RWPE2 (cell line): ENCODE results near the gene DCST1.

Experiments
- ATAC-seq: fragments of 200-7000 bp; cut with Tn5 transposase; 3 replicates; pipeline ENCODE4 v1.9.1; 2021; ENCODE audit warnings: low read depth
- DNase-seq: peaks from one replicate; pipeline ENCODE4 v3.0.0-alpha.2; 2020; ENCODE audit warnings: low spot score
- H3K27ac ChIP-seq: fragments of 450-650 bp; 2 replicates; pipeline ENCODE4 v1.5.1; 2017; ENCODE audit warnings: mild to moderate bottlenecking; ENCODE audit not compliant: poor library complexity, severe bottlenecking
- H3K27me3 ChIP-seq: fragments of 250-450 bp; sonication (Bioruptor Pico); 2 replicates; pipeline ENCODE4 v1.5.1; 2021; ENCODE audit warnings: mild to moderate bottlenecking, moderate library complexity; ENCODE audit not compliant: insufficient read depth, poor library complexity, severe bottlenecking
- H3K36me3 ChIP-seq: fragments of 250-450 bp; sonication (Bioruptor Pico); 2 replicates; pipeline ENCODE4 v1.5.1; 2020; ENCODE audit warnings: low read depth, mild to moderate bottlenecking, moderate library complexity
- H3K4me1 ChIP-seq: fragments of 250-450 bp; sonication (Bioruptor Pico); 2 replicates; pipeline ENCODE4 v1.5.1; 2021; ENCODE audit warnings: mild to moderate bottlenecking, moderate library complexity; ENCODE audit not compliant: insufficient read depth, poor library complexity, severe bottlenecking
- H3K4me3 ChIP-seq: fragments of 250-450 bp; sonication (Bioruptor Pico); 2 replicates; pipeline ENCODE4 v1.5.1; 2021; ENCODE audit warnings: mild to moderate bottlenecking, moderate library complexity; ENCODE audit not compliant: severe bottlenecking
- H3K9me3 ChIP-seq: fragments of 250-450 bp; sonication (Bioruptor Pico); 2 replicates; pipeline ENCODE4 v1.5.1; 2021; ENCODE audit warnings: mild to moderate bottlenecking, moderate library complexity; ENCODE audit not compliant: severe bottlenecking
- TF ChIP-seq, protein P1 (sequence below): fragments of 450-650 bp; IDR thresholded peaks from one replicate; pipeline ENCODE4 v1.5.1; 2017; ENCODE audit warnings: mild to moderate bottlenecking, moderate library complexity; ENCODE audit not compliant: poor library complexity, severe bottlenecking

Gene DCST1

DNA sequence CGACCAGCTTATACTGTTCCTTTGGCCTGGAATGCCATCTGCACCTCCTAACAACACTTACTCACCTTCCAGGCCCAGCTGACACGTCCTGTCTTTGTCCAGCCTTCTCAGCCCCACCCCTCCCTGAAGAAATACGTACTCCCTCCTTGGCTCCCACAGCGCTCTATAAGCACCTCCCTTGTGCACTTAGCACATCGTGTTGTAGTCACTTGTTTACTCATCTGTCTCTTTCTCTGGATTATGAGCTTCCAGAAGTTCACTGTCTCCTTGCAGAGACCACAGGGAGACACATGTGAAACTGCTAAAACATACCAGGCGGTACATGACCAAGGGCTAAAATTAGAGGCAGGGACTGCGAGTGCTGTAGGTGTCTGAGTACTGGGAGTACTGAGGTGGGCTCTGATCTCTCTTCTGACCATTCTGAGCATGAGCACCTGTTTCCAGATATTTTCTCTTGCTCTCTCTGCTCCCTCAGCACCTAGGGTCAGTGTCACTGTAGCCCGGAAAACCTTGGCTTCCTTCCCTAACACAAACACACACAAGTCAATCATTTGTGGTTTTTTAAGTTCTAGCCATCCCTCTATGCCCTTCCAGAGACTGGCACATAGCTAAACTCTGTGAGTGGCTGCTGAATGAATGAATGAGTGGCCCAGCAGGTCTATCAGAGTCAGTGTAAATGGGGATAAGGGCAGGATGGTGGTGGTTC lies 5.1 kb downstream of the DCST1 start:
- TF ChIP-seq, protein P1, sequence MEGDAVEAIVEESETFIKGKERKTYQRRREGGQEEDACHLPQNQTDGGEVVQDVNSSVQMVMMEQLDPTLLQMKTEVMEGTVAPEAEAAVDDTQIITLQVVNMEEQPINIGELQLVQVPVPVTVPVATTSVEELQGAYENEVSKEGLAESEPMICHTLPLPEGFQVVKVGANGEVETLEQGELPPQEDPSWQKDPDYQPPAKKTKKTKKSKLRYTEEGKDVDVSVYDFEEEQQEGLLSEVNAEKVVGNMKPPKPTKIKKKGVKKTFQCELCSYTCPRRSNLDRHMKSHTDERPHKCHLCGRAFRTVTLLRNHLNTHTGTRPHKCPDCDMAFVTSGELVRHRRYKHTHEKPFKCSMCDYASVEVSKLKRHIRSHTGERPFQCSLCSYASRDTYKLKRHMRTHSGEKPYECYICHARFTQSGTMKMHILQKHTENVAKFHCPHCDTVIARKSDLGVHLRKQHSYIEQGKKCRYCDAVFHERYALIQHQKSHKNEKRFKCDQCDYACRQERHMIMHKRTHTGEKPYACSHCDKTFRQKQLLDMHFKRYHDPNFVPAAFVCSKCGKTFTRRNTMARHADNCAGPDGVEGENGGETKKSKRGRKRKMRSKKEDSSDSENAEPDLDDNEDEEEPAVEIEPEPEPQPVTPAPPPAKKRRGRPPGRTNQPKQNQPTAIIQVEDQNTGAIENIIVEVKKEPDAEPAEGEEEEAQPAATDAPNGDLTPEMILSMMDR = no peak
- Histone ChIP-seq H3K4me1 (peaks cover 14% of the 10 kb centered on the region), H3K36me3 (no peaks in the 10 kb centered on the region), H3K4me3 (no peak overlapping the region), H3K9me3 (no peaks in the 10 kb centered on the region), H3K27ac (peak overlapping the region; percentile 58), H3K27me3 (no peaks in the 10 kb centered on the region)
- ATAC-seq (peak; percentile 97), DNase-seq (peak; percentile 81)

DNA sequence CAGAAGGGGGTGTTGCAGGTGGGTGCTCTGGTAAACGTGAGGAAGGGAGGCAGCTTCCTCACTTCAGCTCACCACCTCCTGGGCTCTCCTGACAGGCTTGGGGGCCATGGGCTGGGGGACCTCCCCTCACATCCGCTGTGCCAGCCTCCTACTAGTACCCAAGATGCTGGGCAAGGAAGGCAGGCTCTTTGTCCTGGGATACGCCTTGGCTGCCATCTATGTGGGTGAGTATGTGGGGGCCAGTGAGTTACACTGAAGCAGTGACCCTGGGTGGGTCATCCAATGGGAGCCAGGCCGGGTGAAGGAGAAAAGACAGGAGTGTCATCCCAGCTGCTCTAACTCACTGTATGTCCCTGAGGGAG lies 5.7 kb downstream of the DCST1 start:
- Histone ChIP-seq H3K4me1 (peaks cover 14% of the 10 kb centered on the region), H3K36me3 (no peaks in the 10 kb centered on the region), H3K9me3 (no peaks in the 10 kb centered on the region), H3K4me3 (no peak overlapping the region), H3K27ac (peak overlapping the region; percentile 58), H3K27me3 (no peaks in the 10 kb centered on the region)
- no peak for ATAC-seq
- DNase-seq = no peak
- TF ChIP-seq, protein P1 = no peak

DNA sequence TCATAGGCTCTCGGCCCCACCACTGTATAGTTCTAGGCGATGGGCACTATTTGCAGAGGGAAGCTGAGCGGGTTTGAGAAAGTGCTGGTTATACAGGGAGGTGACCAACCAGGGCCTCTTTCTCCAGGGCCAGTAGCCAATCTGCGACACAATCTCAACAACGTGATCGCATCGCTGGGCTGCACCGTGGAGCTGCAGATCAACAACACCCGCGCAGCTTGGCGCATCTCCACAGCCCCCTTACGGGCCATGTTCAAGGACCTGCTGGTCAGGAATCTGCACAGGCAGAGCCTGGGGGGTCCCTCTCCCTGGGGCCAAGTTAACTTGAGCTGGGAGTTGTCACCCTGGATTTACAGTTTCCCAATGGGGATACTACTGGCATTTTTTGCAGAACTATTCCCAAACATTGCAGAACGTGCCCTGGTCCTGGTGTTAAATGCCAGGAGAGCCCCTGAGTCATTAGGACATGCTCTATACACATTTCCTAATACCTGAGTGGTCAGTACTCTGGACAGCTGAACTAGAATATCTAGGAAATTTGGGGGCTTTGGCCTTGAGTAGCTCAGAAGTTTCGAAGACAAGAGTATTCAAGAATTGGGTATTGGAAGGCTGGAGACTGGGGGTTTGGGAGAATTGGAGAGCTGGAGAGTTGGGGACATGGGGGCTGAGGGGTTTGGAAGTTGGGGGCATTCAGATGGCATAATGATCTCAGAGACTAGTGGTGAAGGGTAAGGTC lies 6.9 kb downstream of the DCST1 start:
- DNase-seq (no peak), ATAC-seq (no peak)
- Histone ChIP-seq H3K4me3 (no peak overlapping the region), H3K27ac (no peak overlapping the region), H3K36me3 (no peaks in the 10 kb centered on the region), H3K27me3 (no peaks in the 10 kb centered on the region), H3K4me1 (peaks cover 20% of the 10 kb centered on the region), H3K9me3 (no peaks in the 10 kb centered on the region)
- TF ChIP-seq, protein P1 = no peak

DNA sequence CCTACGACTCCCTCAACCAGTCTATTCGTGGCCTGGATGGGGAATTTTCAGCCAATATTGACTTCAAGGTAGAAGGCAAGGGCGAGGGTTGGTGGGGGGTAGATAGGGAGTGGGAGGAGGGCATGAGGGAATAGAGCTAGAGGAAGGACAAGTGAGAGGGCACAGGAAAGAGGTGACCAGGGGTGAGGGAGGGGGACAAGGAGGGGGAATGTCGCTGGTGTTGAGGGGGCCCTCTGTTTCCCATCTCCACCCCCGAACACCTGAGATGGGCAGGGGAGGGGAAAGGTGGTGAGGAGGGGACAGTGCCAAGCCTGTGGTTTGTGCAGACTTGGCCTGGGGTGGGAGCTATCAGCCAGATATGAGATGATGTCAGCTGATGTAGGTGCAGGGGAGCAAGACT lies 9.2 kb downstream of the DCST1 start:
- no peak overlapping the region for H3K27ac ChIP-seq

More for the DNA sequence above, 9.2 kb downstream of the DCST1 start:
- H3K27me3 ChIP-seq = no peaks in the 10 kb centered on the region
- no peak overlapping the region for H3K4me3 ChIP-seq
- peaks cover 22% of the 10 kb centered on the region for H3K4me1 ChIP-seq
- no peaks in the 10 kb centered on the region for H3K36me3 ChIP-seq
- ATAC-seq = no peak
- DNase-seq = no peak
- H3K9me3 ChIP-seq = no peaks in the 10 kb centered on the region
- TF ChIP-seq, protein P1 = no peak
